Endothelial cell (in vitro differentiated cells): ENCODE measurements around the gene FAM156A. TPM values are rescaled to one million over a fixed set of nuclear protein-coding genes. Genes with fewer than 3 reads are reported as not detected.

Experiments used
- total RNA-seq: library from RNA; stranded (reverse); fragmentation: NEBNext Ultra II Directional; extraction: Animal tissue kit (Norgen Biotek cat#: 25700); gene quantifications from one replicate; pipeline ENCODE4 v1.2.1, GENCODE V29; 2021; ENCODE audit not compliant: unreplicated experiment

Gene FAM156A
- total RNA-seq, 1 donor from 2014 or later, result 18.7 TPM

Other genes starting within 250 kb of the FAM156A start
- not detected for gene SSX2B, start 207.3 kb downstream of the FAM156A start, total RNA-seq
- gene SPANXN5, start 161.1 kb downstream of the FAM156A start, total RNA-seq, result not detected
- gene XAGE5, start 147.2 kb downstream of the FAM156A start, total RNA-seq, result not detected
- gene XAGE3, start 90.4 kb downstream of the FAM156A start, total RNA-seq, result not detected
- 9.5 TPM for gene FAM156B, start 61.2 kb downstream of the FAM156A start, total RNA-seq
- 9.4 TPM for gene GPR173, start 90.3 kb upstream of the FAM156A start, total RNA-seq
- gene TSPYL2, start 123.8 kb upstream of the FAM156A start, total RNA-seq, result 27.9 TPM
- gene KANTR, start 135.6 kb upstream of the FAM156A start, total RNA-seq, result 10.5 TPM